H1 (cell line): ENCODE measurements around the gene MAPK4. TPM values are rescaled to one million over a fixed set of nuclear protein-coding genes. Genes with fewer than 3 reads are reported as not detected.

Experiments used
- CTCF ChIA-PET: fragments of 300-600 bp; sonication (Branson Sonifier 250); formaldehyde crosslinking; loops from one replicate; lab custom pipeline; 2021; ENCODE audit not compliant: partially characterized antibody; lab: Charles Lee
- POLR2A ChIA-PET: fragments of 300-600 bp; sonication (Branson Sonifier 250); formaldehyde crosslinking; loops from one replicate; lab custom pipeline; 2021; ENCODE audit warnings: inconsistent platforms; ENCODE audit not compliant: partially characterized antibody; lab: Charles Lee
- DNase-seq, 2 experiments: peaks; one replicate each; pipeline versions ENCODE4 v3.0.0 to v3.0.0-alpha.2; 2010 to 2022; ENCODE audit warnings: low spot score in 2 of 2, low read depth in 1 of 2, mixed read lengths in 1 of 2
- FAIRE-seq: peaks from 2 replicates; lab custom pipeline; 2011; peaks lifted over from hg19 to GRCh38; lab: Jason Lieb, UNC
- H2AFZ ChIP-seq: 2 replicates; pipeline ENCODE4 v1.8.1; 2012; ENCODE audit warnings: low read length, inconsistent platforms
- H2AK5ac ChIP-seq: 2 replicates; pipeline ENCODE4 v1.6.1; 2013; ENCODE audit warnings: low read depth, low read length
- H2BK120ac ChIP-seq: replicated peaks from 2 replicates; pipeline ENCODE3; 2013; ENCODE audit warnings: low read depth, low read length, inconsistent platforms
- H2BK12ac ChIP-seq: 2 replicates; pipeline ENCODE4 v1.6.1; 2013; ENCODE audit warnings: low read depth, low read length
- H2BK15ac ChIP-seq: 2 replicates; pipeline ENCODE4 v1.6.1; 2013; ENCODE audit warnings: low read length
- H2BK20ac ChIP-seq: 2 replicates; pipeline ENCODE4 v1.6.1; 2013; ENCODE audit warnings: low read length
- H2BK5ac ChIP-seq: 2 replicates; pipeline ENCODE4 v1.6.1; 2013; ENCODE audit warnings: low read depth, low read length
- H3K14ac ChIP-seq: 2 replicates; pipeline ENCODE4 v1.6.1; 2013; ENCODE audit warnings: inconsistent platforms; ENCODE audit not compliant: insufficient read length
- H3K18ac ChIP-seq: 2 replicates; pipeline ENCODE4 v1.6.1; 2013; ENCODE audit warnings: low read length; ENCODE audit errors: extremely low read depth
- H3K23ac ChIP-seq: 2 replicates; pipeline ENCODE4 v1.6.1; 2013; ENCODE audit warnings: inconsistent platforms; ENCODE audit not compliant: insufficient read length
- H3K23me2 ChIP-seq: 2 replicates; pipeline ENCODE4 v1.6.1; 2013; ENCODE audit warnings: low read depth, low read length
- H3K27ac ChIP-seq: 2 replicates; pipeline ENCODE4 v1.6.1; 2011; ENCODE audit warnings: low read depth, low read length, inconsistent platforms
- H3K27me3 ChIP-seq, 4 experiments: replicated peaks in 1 of 4; 1 replicate in 1 of 4; 2 replicates in 3 of 4; pipeline versions ENCODE4 v1.6.1 to v1.8.1; 2011 to 2013; ENCODE audit warnings: low read length in 3 of 4, mild to moderate bottlenecking in 3 of 4, inconsistent platforms in 2 of 4, mixed read lengths in 2 of 4, moderate library complexity in 1 of 4; ENCODE audit not compliant: control insufficient read depth in 3 of 4, insufficient read depth in 3 of 4; ENCODE audit errors: extremely low read depth in 1 of 4
- H3K36me3 ChIP-seq, 4 experiments: 2 replicates each; pipeline versions ENCODE4 v1.6.1 to v1.8.1; 2011 to 2013; ENCODE audit warnings: mild to moderate bottlenecking in 4 of 4, low read length in 3 of 4, moderate library complexity in 2 of 4, control low read depth in 1 of 4, inconsistent platforms in 1 of 4; ENCODE audit not compliant: insufficient read depth in 4 of 4, control insufficient read depth in 2 of 4
- H3K4ac ChIP-seq: replicated peaks from 2 replicates; pipeline ENCODE3; 2013; ENCODE audit warnings: low read length, low read depth, mixed read lengths, inconsistent platforms; ENCODE audit not compliant: insufficient read length
- H3K4me1 ChIP-seq, 4 experiments: replicated peaks in 1 of 4; 1 replicate in 1 of 4; 2 replicates in 3 of 4; pipeline versions ENCODE4 v1.6.1 to v1.8.1; 2011 to 2013; ENCODE audit warnings: low read length in 3 of 4, inconsistent platforms in 2 of 4, mixed read lengths in 1 of 4; ENCODE audit not compliant: insufficient read depth in 4 of 4, control insufficient read depth in 3 of 4
- H3K4me2 ChIP-seq, 2 experiments: 2 replicates each; pipeline versions ENCODE4 v1.6.1 to v1.8.1; 2011 to 2013; ENCODE audit warnings: low read depth in 2 of 2, low read length in 2 of 2, control low read depth in 1 of 2, inconsistent platforms in 1 of 2, mild to moderate bottlenecking in 1 of 2; ENCODE audit not compliant: insufficient read depth in 1 of 2
- H3K4me3 ChIP-seq, 4 experiments: fragments of 200-600, 300-600 bp in 1 of 4; sonication (generic), shearing (Covaris generic), sonication (Bioruptor Twin) in 1 of 4; 2 replicates each; pipeline versions ENCODE4 v1.5.1 to v1.8.1; 2011 to 2016; ENCODE audit warnings: low read length in 4 of 4, low read depth in 3 of 4, control low read depth in 2 of 4, inconsistent platforms in 2 of 4, mild to moderate bottlenecking in 2 of 4, mixed read lengths in 1 of 4, moderate library complexity in 1 of 4; ENCODE audit not compliant: insufficient read depth in 2 of 4; ENCODE audit errors: extremely low read depth in 1 of 4
- H3K56ac ChIP-seq: replicated peaks from 2 replicates; pipeline ENCODE3; 2013; ENCODE audit warnings: low read depth, mild to moderate bottlenecking, mixed read lengths, low read length, inconsistent platforms; ENCODE audit not compliant: insufficient read length
- H3K79me1 ChIP-seq: 2 replicates; pipeline ENCODE4 v1.6.1; 2013; ENCODE audit warnings: low read depth, low read length, control low read depth
- H3K79me2 ChIP-seq, 2 experiments: 2 replicates each; pipeline versions ENCODE4 v1.6.1 to v1.8.1; 2012 to 2013; ENCODE audit warnings: low read length in 2 of 2, mild to moderate bottlenecking in 2 of 2, inconsistent platforms in 1 of 2; ENCODE audit not compliant: insufficient read depth in 2 of 2, control insufficient read depth in 1 of 2
- H3K9ac ChIP-seq, 4 experiments: replicated peaks in 1 of 4; 1 replicate in 1 of 4; 2 replicates in 3 of 4; pipeline versions ENCODE4 v1.6.1 to v1.8.1; 2011 to 2013; ENCODE audit warnings: low read depth in 3 of 4, low read length in 3 of 4, control low read depth in 2 of 4, mild to moderate bottlenecking in 2 of 4, moderate library complexity in 2 of 4, inconsistent platforms in 1 of 4; ENCODE audit errors: extremely low read depth in 1 of 4
- H3K9me3 ChIP-seq, 2 experiments: 2 replicates each; pipeline versions ENCODE4 v1.6.1 to v1.8.1; 2012 to 2013; ENCODE audit warnings: mild to moderate bottlenecking in 2 of 2, moderate library complexity in 2 of 2, control low read depth in 1 of 2, inconsistent platforms in 1 of 2, low read depth in 1 of 2, low read length in 1 of 2, mixed read lengths in 1 of 2; ENCODE audit not compliant: insufficient read depth in 2 of 2
- H4K20me1 ChIP-seq, 2 experiments: replicated peaks in 1 of 2; 2 replicates each; pipeline versions ENCODE3 to v1.8.1; 2011 to 2013; ENCODE audit warnings: inconsistent platforms in 2 of 2, low read length in 2 of 2, mild to moderate bottlenecking in 1 of 2; ENCODE audit not compliant: insufficient read depth in 2 of 2, control insufficient read depth in 1 of 2
- H4K5ac ChIP-seq: 2 replicates; pipeline ENCODE4 v1.6.1; 2013; ENCODE audit warnings: low read length, low read depth, mixed read lengths, inconsistent platforms; ENCODE audit not compliant: insufficient read length
- H4K8ac ChIP-seq: 2 replicates; pipeline ENCODE4 v1.8.0; 2013; ENCODE audit warnings: mild to moderate bottlenecking, moderate library complexity, low read length, inconsistent platforms; ENCODE audit not compliant: insufficient read depth; ENCODE audit errors: extremely low read depth
- H4K91ac ChIP-seq: replicated peaks from 2 replicates; pipeline ENCODE3; 2013; ENCODE audit warnings: low read length, mixed read lengths, inconsistent platforms; ENCODE audit not compliant: insufficient read length
- MAX ChIP-seq: IDR thresholded peaks from 2 replicates; pipeline ENCODE4 v1.6.1; 2012; ENCODE audit warnings: inconsistent platforms
- WGBS, 2 experiments: shearing (Covaris generic) in 1 of 2; methylation state at CpG; one replicate each; pipeline versions ENCODE4 v1.1.6 to v1.1.7; 2013 to 2015; ENCODE audit warnings: low lambda C conversion rate in 2 of 2, mixed read lengths in 2 of 2, inconsistent platforms in 1 of 2, low coverage in 1 of 2, missing lambda C conversion rate in 1 of 2; ENCODE audit not compliant: insufficient replicate concordance in 2 of 2, insufficient coverage in 1 of 2, insufficient read length in 1 of 2; ENCODE audit errors: extremely low coverage in 1 of 2, missing lambda C conversion rate in 1 of 2; 5-methylcytosine and 5-hydroxymethylcytosine counted together
- polyA plus RNA-seq, 7 experiments: library from polyadenylated mRNA; depleted of rRNA in 3 of 7; stranded (reverse) in 5 of 7; unstranded in 2 of 7; fragments of >200 nt in 5 of 7; fragments of 200-250 nt in 2 of 7; gene quantifications; 1 replicate in 5 of 7; 2 replicates in 1 of 7; 4 replicates in 1 of 7; pipeline versions ENCODE4 v1.2.1 to v1.2.3, GENCODE V29; 2011 to 2013; ENCODE audit warnings: missing spikeins in 2 of 7, mixed read lengths in 2 of 7
- total RNA-seq: library from RNA; stranded (reverse); fragmentation: NEBNext Ultra II Directional; extraction: Animal tissue kit (Norgen Biotek cat#: 25700); gene quantifications from 2 replicates; pipeline ENCODE4 v1.2.1, GENCODE V29; 2021

The MAPK4 gene
- total and polyA plus RNA-seq, 2 of the 8 experiments (the other 6 are each of a cell fraction or from before 2014, with no cell fraction given) = 3.2 to 3.7 TPM

GRCh38 chr18:50717563-50717962 is 157.7 kb downstream of the MAPK4 start:
- CTCF ChIA-PET = no interaction called here
- TF ChIP-seq MAX = no peak
- H3K9ac ChIP-seq = no peak overlapping the region

More at GRCh38 chr18:50717563-50717962, 157.7 kb downstream of the MAPK4 start:
- Histone ChIP-seq H3K36me3 (no peaks in the 10 kb centered on the region), H3K9me3 (no peaks in the 10 kb centered on the region), H3K79me2 (no peaks in the 10 kb centered on the region), H3K14ac (no peak overlapping the region), H3K4me3 (no peak overlapping the region), H2BK5ac (no peak overlapping the region), H3K23ac (no peak overlapping the region), H3K4ac (no peak overlapping the region), H3K18ac (no peak overlapping the region), H3K4me1 (no peaks in the 10 kb centered on the region), H2AFZ (no peak overlapping the region), H3K79me1 (no peaks in the 10 kb centered on the region), H3K27ac (no peak overlapping the region), H2BK15ac (no peak overlapping the region), H2BK12ac (no peak overlapping the region), H4K91ac (no peak overlapping the region), H3K56ac (no peak overlapping the region), H2AK5ac (no peak overlapping the region), H2BK120ac (no peak overlapping the region), H4K20me1 (no peaks in the 10 kb centered on the region), H3K27me3 (no peaks in the 10 kb centered on the region), H2BK20ac (no peak overlapping the region), H3K23me2 (no peaks in the 10 kb centered on the region), H3K4me2 (no peak overlapping the region), H4K5ac (no peak overlapping the region), H4K8ac (no peak overlapping the region)
- FAIRE-seq = no peak
- DNase-seq = no peak
- WGBS, 2 experiments = 87% methylated on average over 2 of the region's 2 CpGs; no CpG with 5 or more reads in 1 of the 2 experiments
- POLR2A ChIA-PET = no interaction called here
